Measurements from ENCODE around the gene RNF208.

The RNF208 gene

DNA sequence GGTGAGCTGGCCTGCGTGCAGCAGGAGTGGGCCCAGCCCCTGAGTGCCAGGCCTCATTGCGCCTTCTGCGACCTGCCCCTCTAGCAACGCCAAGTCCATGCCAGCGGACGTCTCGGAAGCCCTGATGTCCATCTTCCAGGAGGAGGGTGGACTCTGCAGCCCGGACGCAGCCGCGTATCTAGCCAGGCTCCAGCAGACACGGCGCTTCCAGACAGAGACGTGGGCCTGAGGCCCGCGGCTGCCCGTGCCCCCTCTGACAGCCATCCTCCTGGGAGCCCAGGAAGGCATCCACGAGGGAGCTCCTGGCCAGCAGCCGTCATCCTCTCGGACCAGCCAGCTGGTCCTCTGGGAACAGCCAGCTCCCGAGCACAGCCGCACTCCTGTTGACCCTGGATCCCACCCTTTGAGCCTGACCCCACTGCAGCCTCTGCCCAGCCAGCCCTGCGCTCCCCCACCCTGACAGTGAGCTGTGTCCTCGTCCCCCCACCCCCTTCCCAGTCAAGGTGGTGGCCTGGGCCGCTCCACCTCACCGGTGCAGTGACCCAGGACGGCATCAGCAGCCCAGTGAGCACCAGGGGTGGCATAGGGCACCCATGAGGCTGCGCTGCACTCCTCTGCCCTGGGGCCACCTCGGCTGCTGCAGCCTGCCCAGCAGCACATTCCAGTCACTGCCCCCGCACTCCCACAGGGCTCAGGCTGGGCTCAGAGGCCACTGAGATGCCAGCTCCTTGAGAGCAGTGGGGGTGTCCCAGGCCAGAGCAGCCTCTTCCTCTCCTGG is 5.7 kb downstream of the RNF208 start:
- TF ChIP-seq CTCF (IDR thresholded peaks at IDR 0.05; ENCODE audit: low read depth, low read length): no peak
- DNase-seq (ENCODE audit: extremely low read depth, low read depth): no peak

- no peak for TF ChIP-seq CTCF (IDR thresholded peaks at IDR 0.05; ENCODE audit: low read depth, low read length)
- DNase-seq (ENCODE audit: extremely low read depth, low read depth): no peak
These were observed 6.6 kb downstream of the RNF208 start for GRCh38 chr9:137215196-137215986.

DNA sequence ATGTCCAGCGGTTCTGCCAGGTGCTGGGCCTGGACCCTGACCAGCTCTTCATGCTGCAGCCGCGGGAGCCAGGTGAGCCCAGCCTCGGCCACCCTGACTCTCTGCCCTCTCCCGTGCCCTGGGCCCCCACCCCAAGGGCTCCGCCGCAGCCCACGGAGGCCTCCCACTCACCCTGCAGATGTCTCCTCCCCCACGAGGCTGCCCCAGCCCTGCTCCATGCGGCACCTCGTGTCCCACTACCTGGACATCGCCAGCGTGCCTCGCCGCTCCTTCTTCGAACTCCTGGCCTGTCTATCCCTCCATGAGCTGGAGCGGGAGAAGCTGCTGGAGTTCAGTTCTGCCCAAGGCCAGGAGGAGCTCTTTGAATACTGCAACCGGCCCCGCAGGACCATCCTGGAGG is 7.4 kb downstream of the RNF208 start:
- TF ChIP-seq CTCF (IDR thresholded peaks at IDR 0.05; ENCODE audit: low read depth, low read length): no peak
- DNase-seq (ENCODE audit: extremely low read depth, low read depth): no peak

DNA sequence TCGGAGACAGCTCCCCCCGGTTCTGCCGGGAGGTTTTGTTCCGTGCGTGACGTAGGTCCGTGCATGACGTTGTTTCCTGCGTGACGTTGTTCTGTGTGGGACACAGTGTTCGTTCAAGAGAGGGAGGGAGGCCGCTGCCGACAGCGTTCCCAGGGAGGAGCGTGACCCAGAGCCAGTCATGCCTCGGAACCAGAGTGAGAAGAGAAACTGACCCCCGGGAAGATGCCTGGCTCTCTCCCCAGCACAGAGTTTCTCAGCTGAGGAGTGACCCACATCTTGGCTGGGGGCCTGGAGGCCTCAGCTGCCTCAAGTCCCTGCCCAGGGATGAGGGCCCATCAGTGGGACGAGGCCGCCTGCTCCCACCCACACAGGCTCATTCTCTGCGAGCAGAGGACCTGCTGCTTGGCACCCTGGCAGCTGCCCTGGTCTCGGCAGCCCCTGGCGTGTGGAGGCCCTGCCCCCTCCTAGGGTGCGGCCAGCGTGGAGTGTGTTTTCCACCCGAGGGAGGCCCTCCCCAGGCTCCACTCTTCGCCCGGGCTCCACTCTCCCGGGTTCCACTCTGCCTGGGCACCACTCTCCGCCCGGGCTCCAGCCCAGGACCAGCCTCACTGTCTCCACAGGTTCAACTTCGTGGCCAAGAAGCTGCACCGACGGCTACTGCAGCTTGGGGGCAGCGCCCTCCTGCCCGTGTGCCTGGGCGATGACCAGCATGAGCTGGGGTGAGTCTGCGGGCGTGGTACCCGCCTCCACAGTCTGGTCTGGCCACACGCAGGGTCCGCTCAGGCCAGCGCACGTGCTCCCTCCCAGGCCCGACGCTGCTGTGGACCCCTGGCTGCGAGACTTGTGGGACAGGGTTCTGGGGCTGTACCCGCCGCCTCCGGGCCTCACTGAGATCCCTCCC is 8.6 kb downstream of the RNF208 start:
- no peak for TF ChIP-seq CTCF (IDR thresholded peaks at IDR 0.05; ENCODE audit: low read depth, low read length)
- no peak for DNase-seq (ENCODE audit: extremely low read depth, low read depth)

GRCh38 chr9:137212520-137212919 is 9.5 kb downstream of the RNF208 start:
- no peak for DNase-seq (ENCODE audit: extremely low read depth, low read depth)
- TF ChIP-seq CTCF (IDR thresholded peaks at IDR 0.05; ENCODE audit: low read depth, low read length): no peak

DNA sequence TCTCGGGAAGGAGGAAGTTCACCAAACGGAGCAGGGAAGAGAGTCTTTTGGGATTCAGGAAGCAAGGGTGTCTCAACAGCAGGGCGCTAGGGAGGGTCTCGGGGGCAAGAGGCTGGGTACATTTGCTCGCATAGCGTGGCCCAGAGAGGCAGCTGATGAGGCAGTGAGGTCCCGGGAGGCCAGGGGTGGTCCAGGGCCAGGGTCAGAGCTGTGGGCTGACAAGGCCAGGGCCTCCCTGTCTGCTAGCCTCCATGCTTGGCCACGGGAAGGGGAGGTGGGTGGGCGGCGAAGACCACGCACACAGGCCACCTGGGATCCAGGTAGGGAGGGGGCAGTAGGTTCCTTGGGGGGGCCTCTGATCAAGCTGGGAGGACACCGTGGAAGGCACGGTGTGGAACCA is 10.5 kb downstream of the RNF208 start:
- no peak for DNase-seq (ENCODE audit: extremely low read depth, low read depth)
- no peak for TF ChIP-seq CTCF (IDR thresholded peaks at IDR 0.05; ENCODE audit: low read depth, low read length)
